Mammary epithelial cell (primary cell): Measurements from ENCODE around the gene AGAP1.

ENCODE experiments used
- EZH2 ChIP-seq: IDR thresholded peaks from 2 replicates; pipeline ENCODE4 v1.6.1; 2012; ENCODE audit warnings: low read length, inconsistent platforms, borderline replicate concordance
- TF ChIP-seq, protein P1 (sequence below), 2 donors: IDR thresholded peaks in 1 of 2; conservative IDR thresholded peaks in 1 of 2; 2 replicates each; pipeline ENCODE4 v1.5.1; 2011 to 2012; ENCODE audit warnings: inconsistent platforms in 2 of 2, low read length in 2 of 2, mild to moderate bottlenecking in 2 of 2, control low read depth in 1 of 2, low read depth in 1 of 2; ENCODE audit not compliant: insufficient read depth in 1 of 2; ENCODE audit errors: extremely low read depth in 1 of 2

DNA sequence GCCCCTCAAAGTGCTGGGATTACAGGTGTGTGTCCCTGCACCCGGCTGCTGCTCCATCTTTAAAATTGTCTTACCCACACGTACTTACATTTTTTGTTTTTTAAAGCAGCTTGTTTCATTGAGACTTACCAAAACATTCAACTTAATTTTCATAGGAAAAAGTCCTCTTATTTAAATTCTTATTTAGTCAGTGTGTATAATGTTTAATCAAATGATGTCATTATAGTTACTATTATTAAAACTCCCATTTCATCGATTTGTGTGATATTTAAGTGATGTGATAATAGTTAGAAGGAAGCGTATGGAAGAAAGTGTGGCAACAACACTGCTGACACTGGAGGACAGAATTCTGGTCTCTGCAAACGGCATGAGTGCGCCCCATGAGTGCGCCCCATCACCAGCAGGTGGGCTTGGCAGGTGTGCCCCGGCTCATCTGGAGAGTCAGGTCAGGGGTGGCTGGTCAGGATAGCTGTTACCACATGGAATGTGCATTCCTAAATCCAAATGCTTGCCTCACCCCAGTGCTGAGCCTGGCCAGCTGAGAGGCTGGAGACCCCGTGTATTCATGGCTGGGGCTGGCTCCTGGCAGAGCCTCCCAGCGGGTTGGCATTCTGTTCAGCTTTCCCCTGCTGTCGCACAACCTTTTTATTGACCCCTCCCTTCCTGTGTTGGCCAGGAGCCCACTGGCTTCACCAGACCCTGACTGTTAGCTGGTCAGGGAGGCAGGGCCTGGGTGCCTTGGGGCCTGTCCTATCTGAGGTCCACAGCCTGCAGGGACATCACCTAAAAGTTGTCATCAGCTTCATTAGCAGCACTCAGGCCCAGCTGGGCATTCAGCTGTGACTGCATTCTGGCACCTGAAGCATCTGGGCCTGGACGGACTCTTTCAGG is 79.7 kb downstream of the AGAP1 start:
- TF ChIP-seq, protein P1, sequence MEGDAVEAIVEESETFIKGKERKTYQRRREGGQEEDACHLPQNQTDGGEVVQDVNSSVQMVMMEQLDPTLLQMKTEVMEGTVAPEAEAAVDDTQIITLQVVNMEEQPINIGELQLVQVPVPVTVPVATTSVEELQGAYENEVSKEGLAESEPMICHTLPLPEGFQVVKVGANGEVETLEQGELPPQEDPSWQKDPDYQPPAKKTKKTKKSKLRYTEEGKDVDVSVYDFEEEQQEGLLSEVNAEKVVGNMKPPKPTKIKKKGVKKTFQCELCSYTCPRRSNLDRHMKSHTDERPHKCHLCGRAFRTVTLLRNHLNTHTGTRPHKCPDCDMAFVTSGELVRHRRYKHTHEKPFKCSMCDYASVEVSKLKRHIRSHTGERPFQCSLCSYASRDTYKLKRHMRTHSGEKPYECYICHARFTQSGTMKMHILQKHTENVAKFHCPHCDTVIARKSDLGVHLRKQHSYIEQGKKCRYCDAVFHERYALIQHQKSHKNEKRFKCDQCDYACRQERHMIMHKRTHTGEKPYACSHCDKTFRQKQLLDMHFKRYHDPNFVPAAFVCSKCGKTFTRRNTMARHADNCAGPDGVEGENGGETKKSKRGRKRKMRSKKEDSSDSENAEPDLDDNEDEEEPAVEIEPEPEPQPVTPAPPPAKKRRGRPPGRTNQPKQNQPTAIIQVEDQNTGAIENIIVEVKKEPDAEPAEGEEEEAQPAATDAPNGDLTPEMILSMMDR (conservative IDR thresholded peaks at IDR 0.05 in 1 of 2, IDR thresholded peaks at IDR 0.05 in 1 of 2; ENCODE audit: extremely low read depth in 1 of 2, insufficient read depth in 1 of 2, low read depth in 1 of 2, low read length in 2 of 2): no peak
- TF ChIP-seq EZH2: no peak
